Thymus (tissue), 11 donors: ENCODE measurements around the gene GALNT2. TPM values are rescaled to one million over a fixed set of nuclear protein-coding genes. Genes with fewer than 3 reads are reported as not detected.

Experiments used
- DNase-seq, 9 donors: peaks; one replicate each; pipeline ENCODE4 v3.0.0-alpha.2; 2013; ENCODE audit warnings: low spot score in 9 of 9, low read depth in 6 of 9, missing footprints in 1 of 9
- H3K27ac ChIP-seq, 2 donors: one replicate each; pipeline ENCODE4 v1.5.1; 2013; ENCODE audit warnings: control low read depth in 1 of 2, low read depth in 1 of 2, low read length in 1 of 2, mild to moderate bottlenecking in 1 of 2, moderate library complexity in 1 of 2
- H3K27me3 ChIP-seq, 2 donors: one replicate each; pipeline ENCODE4 v1.5.1; 2013; ENCODE audit warnings: low read length in 1 of 2; ENCODE audit not compliant: control insufficient read depth in 2 of 2, insufficient read depth in 1 of 2
- H3K36me3 ChIP-seq, 2 donors: one replicate each; pipeline ENCODE4 v1.5.1; 2013; ENCODE audit warnings: low read length in 1 of 2, mild to moderate bottlenecking in 1 of 2, moderate library complexity in 1 of 2; ENCODE audit not compliant: control insufficient read depth in 2 of 2, insufficient read depth in 2 of 2
- H3K4me1 ChIP-seq, 2 donors: one replicate each; pipeline ENCODE4 v1.5.1; 2013; ENCODE audit warnings: low read length in 2 of 2; ENCODE audit not compliant: control insufficient read depth in 2 of 2, insufficient read depth in 2 of 2
- H3K4me3 ChIP-seq, 2 donors: one replicate each; pipeline ENCODE4 v1.5.1; 2013; ENCODE audit warnings: low read length in 2 of 2, control low read depth in 1 of 2, mild to moderate bottlenecking in 1 of 2
- H3K9me3 ChIP-seq, 2 donors: one replicate each; pipeline ENCODE4 v1.5.1; 2013; ENCODE audit warnings: low read length in 1 of 2, mild to moderate bottlenecking in 1 of 2; ENCODE audit not compliant: control insufficient read depth in 2 of 2, insufficient read depth in 1 of 2
- WGBS: extraction: QIAGEN DNeasy Blood & Tissue Kit; methylation state at CpG from one replicate; pipeline ENCODE4 v1.1.7; 2013; 5-methylcytosine and 5-hydroxymethylcytosine counted together
- polyA plus RNA-seq: library from polyadenylated mRNA; stranded (reverse); fragments of 200-250 nt; gene quantifications from one replicate; pipeline ENCODE4 v1.2.3, GENCODE V29; 2013
- total RNA-seq: library from RNA; stranded (reverse); fragments of 120-200 nt; gene quantifications from one replicate; pipeline ENCODE4 v1.2.4, GENCODE V29; 2013
- donor health status: healthy.

The GALNT2 gene
- total and polyA plus RNA-seq, 2 donors: 33.9 to 42.5 TPM

DNA sequence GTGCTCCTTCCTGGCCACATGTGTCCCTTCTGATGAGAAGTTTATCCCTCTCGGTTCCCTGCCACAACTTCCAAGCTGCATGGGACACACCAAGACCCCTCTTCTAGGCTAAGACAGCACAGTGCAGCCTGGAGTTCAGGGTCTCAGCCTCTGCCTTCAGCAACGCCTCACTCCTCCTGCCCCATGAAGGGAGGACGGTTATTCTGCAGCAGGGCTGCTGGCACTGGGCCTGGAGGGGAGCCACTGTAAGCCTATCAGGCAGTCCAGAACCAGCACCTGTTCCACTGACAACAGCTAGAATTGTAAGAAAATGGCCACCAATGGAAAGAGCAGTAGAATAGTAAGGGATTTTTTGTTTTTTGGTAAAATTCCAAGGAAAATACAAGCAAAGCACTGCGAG is 72.3 kb downstream of the GALNT2 start:
- Histone ChIP-seq H3K27ac (no peak overlapping the region), H3K27me3 (no peaks in the 10 kb centered on the region), H3K9me3 (no peaks in the 10 kb centered on the region), H3K4me1 (peaks cover 21 to 78% of the 10 kb centered on the region in 2 donors), H3K36me3 (peaks cover 6 to 60% of the 10 kb centered on the region in 2 donors), H3K4me3 (no peak overlapping the region)
- WGBS: 93% methylated on average over 4 of the region's 4 CpGs
- no peak for DNase-seq

DNA sequence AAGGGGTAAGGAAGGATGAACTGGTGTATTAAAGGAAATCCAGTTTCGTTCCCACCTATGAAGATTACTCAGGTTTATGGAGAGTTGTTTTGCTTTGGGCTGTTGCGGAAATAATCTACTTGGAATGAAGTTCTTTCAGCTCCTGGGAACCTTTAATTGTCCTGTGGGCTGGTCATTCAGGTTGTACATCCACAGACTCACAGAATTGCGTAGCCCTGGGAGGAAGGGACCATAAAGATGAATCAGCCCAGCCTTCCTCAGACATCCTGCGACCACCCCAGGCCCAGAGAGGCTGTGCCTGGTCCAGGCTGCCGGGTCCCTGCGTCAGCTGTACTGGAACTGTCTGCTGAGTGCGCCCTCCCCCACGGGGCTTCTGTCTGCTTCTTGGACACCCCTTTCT is 72.7 kb downstream of the GALNT2 start:
- WGBS: 95% methylated on average over 8 of the region's 8 CpGs

GRCh38 chr1:230140221-230141020 is 73.4 kb downstream of the GALNT2 start:
- Histone ChIP-seq H3K4me3 (no peak overlapping the region), H3K36me3 (peaks cover 6 to 51% of the 10 kb centered on the region in 2 donors), H3K27ac (no peak overlapping the region), H3K9me3 (no peaks in the 10 kb centered on the region), H3K27me3 (no peaks in the 10 kb centered on the region), H3K4me1 (peaks cover 32 to 83% of the 10 kb centered on the region in 2 donors)
- 68% methylated on average over 12 of the region's 12 CpGs for WGBS
- no peak for DNase-seq

More for the DNA sequence above, 72.7 kb downstream of the GALNT2 start:
- Histone ChIP-seq H3K4me3 (no peak overlapping the region), H3K9me3 (no peaks in the 10 kb centered on the region), H3K27ac (no peak overlapping the region), H3K36me3 (peaks cover 6 to 56% of the 10 kb centered on the region in 2 donors), H3K4me1 (peaks cover 25 to 78% of the 10 kb centered on the region in 2 donors), H3K27me3 (no peaks in the 10 kb centered on the region)
- no peak for DNase-seq

GRCh38 chr1:230141021-230141648 is 74.1 kb downstream of the GALNT2 start:
- WGBS: 89% methylated on average over 8 of the region's 8 CpGs
- Histone ChIP-seq H3K4me1 (peaks cover 38 to 85% of the 10 kb centered on the region in 2 donors), H3K4me3 (no peak overlapping the region), H3K27me3 (no peaks in the 10 kb centered on the region), H3K36me3 (peaks cover 6 to 46% of the 10 kb centered on the region in 2 donors), H3K9me3 (no peaks in the 10 kb centered on the region), H3K27ac (no peak overlapping the region)
- DNase-seq: no peak

DNA sequence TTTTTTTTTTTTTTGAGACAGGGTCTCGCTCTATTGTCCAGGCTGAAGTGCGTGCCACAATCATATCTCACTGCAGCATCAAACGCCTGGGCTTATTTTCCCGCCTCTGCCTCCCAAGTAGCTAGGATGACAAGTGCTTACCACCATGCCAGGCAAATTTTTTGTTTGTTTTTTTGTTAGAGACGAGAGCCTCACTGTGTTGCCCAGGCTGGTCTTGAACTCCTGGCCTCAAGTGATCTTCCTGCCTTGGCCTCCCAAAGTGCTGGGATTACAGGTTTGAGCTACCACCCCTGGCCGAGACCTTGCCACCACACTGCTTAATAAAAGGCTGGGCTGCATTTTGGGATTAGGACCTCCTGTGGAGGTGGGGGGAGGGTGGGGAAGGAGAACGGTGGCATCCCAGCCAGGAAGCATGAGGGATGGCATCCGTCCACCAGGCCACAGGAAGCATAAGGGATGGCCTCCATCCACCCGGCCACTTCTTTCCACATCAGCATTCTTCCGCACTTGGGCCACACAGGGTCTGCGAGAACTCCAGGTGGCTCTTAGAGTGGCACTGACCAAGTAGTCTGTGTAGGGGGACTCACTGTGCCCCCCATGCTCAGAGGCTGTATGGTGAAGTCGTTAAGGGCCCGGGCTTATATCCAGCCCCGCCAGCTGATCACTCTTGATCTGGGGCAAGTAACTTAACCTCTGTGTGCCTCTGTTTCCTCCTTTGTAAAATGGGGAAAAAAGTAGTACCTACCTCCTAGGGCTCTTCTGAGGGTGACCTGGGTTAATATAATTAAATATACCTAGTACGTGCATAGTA is 75.0 kb downstream of the GALNT2 start:
- no peak for DNase-seq
- H3K4me1 ChIP-seq: peaks cover 47 to 85% of the 10 kb centered on the region in 2 donors
- WGBS: 95% methylated on average over 15 of the region's 15 CpGs
- H3K27me3 ChIP-seq: no peaks in the 10 kb centered on the region
- no peak overlapping the region for H3K27ac ChIP-seq
- H3K9me3 ChIP-seq: no peaks in the 10 kb centered on the region
- no peak overlapping the region for H3K4me3 ChIP-seq
- H3K36me3 ChIP-seq: peaks cover 6 to 45% of the 10 kb centered on the region in 2 donors

DNA sequence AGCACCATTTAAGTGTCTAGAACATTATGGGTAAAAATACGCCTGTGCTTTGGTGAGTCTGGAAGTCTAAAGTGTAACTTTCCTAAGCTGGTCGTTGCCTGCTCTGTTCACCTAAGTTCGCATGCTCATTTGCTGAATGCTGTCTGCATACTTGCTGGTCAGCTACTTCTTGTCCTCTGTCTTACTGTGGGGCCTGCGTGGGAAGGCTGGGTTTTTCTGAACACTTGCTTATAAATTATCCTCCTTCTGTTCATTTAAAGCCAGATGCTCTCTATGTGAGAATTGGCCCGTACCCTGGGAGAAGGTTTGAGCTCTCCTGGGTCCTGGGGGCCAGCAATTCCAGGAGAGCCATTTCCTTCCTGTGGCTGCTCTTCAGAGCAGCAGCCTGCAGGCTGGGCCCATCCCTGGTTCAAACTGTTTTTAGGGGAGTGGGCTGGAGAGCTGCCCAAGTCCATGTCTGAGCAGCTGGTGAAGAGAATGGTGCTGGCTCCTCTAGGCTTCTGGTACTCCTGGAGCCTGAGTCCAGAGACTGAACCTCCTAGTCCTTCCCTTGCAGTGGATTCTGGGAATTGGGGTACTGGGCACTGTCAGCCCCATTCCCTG is 75.7 kb downstream of the GALNT2 start:
- WGBS: 92% methylated on average over 5 of the region's 5 CpGs
- peaks cover 6 to 40% of the 10 kb centered on the region in 2 donors for H3K36me3 ChIP-seq
- no peaks in the 10 kb centered on the region for H3K9me3 ChIP-seq
- peak overlapping the region in 1 of 2 donors; percentile 52 for H3K27ac ChIP-seq
- H3K4me1 ChIP-seq: peaks cover 51 to 86% of the 10 kb centered on the region in 2 donors
- H3K27me3 ChIP-seq: no peaks in the 10 kb centered on the region
- no peak overlapping the region for H3K4me3 ChIP-seq
- DNase-seq: no peak

DNA sequence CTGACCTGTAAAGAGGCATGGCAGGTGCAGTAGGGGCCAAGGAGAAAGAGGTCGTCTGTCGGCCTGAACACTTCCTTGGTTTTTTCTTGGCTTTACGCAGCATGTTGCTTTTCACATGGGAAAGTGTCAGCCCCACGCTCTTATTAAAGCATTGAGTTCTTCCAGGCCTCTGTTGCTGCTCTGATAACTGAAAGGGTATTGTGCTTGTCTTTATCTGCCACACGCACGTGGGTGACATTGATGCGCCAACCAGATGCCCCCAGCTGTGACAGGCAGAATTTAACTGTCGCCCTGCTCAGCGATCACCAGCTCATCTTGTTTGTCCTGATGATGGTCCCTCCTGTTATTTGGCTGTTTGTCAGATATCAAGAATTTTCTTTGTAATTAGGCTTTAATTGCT is 76.5 kb downstream of the GALNT2 start:
- Histone ChIP-seq H3K9me3 (no peaks in the 10 kb centered on the region), H3K27ac (no peak overlapping the region), H3K4me3 (no peak overlapping the region), H3K36me3 (peaks cover 6 to 32% of the 10 kb centered on the region in 2 donors), H3K27me3 (no peaks in the 10 kb centered on the region), H3K4me1 (peaks cover 57 to 92% of the 10 kb centered on the region in 2 donors)
- 72% methylated on average over 9 of the region's 9 CpGs for WGBS
- DNase-seq: no peak

DNA sequence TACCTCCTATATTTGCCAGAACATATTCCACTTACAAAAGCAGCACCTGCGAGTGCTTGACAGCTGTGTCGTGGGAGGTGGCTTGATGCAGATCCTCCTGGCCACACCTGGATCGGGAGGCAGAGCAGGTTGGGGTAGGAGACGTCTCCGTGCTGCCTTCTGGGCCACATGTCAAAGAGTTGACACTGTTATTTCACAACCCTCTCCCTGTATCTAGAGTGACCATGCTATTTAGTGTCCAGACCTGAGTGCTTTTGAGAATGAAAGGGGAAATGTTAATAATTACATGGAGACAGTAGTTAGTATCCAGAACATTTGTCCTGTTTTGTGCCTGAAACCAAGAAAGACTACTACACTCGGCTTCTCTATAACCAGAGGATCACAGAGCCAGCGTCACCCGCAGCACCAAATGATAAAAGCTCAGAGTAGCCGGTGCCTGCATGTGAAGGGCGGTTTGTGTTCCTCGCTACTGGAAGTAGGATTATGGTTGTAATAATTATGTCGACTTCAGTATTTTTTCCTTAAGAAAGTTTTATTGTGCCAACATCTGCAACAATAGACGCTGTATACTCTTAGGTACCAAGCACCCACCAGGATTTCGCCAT is 77.1 kb downstream of the GALNT2 start:
- H3K27ac ChIP-seq: no peak overlapping the region
- peaks cover 62 to 97% of the 10 kb centered on the region in 2 donors for H3K4me1 ChIP-seq
- H3K36me3 ChIP-seq: peaks cover 3 to 27% of the 10 kb centered on the region in 2 donors
- 73% methylated on average over 14 of the region's 14 CpGs for WGBS
- DNase-seq: no peak
- H3K27me3 ChIP-seq: no peaks in the 10 kb centered on the region
- no peaks in the 10 kb centered on the region for H3K9me3 ChIP-seq
- no peak overlapping the region for H3K4me3 ChIP-seq
